OCI-LY7 (cell line): Measurements from ENCODE around the gene GPR3. TPM values are rescaled to one million over a fixed set of nuclear protein-coding genes. Genes with fewer than 3 reads are reported as not detected.

ENCODE experiments used
- BruUV-seq: library from RNA; stranded (reverse); fragments of 400-500 nt; replicated peaks from 2 replicates; lab custom pipeline; 2021; lab: Mats Ljungman, UMichigan
- CTCF ChIA-PET: fragments of 300-600 bp; sonication (Branson Sonifier 250); formaldehyde crosslinking; loops from one replicate; lab custom pipeline; 2022; ENCODE audit warnings: antibody characterized with exemption; ENCODE audit not compliant: unreplicated experiment; lab: Charles Lee
- POLR2A ChIA-PET: fragments of 300-600 bp; sonication (Branson Sonifier 250); formaldehyde crosslinking; loops from one replicate; lab custom pipeline; 2022; ENCODE audit warnings: antibody characterized with exemption; lab: Charles Lee
- DNase-seq: peaks from one replicate; pipeline ENCODE4 v3.0.0-alpha.2; 2015; ENCODE audit warnings: low spot score
- H2AFZ ChIP-seq: fragments of 200-600 bp; sonication (generic), shearing (Covaris generic); 2 replicates; pipeline ENCODE4 v1.6.1; 2014; ENCODE audit warnings: mild to moderate bottlenecking, antibody characterized with exemption, low read length, moderate library complexity
- H3K27ac ChIP-seq: fragments of 200-600 bp; sonication (generic); 2 replicates; pipeline ENCODE4 v1.5.1; 2014; ENCODE audit warnings: mixed run types, low read depth, mild to moderate bottlenecking, moderate library complexity, low read length, inconsistent platforms; ENCODE audit not compliant: poor library complexity, severe bottlenecking
- H3K36me3 ChIP-seq: fragments of 200-600 bp; sonication (generic); 2 replicates; pipeline ENCODE4 v1.6.1; 2014; ENCODE audit warnings: mild to moderate bottlenecking, antibody characterized with exemption, low read length, moderate library complexity, mixed read lengths; ENCODE audit not compliant: insufficient read depth
- H3K4me1 ChIP-seq: fragments of 200-600 bp; sonication (generic); 2 replicates; pipeline ENCODE4 v1.5.1; 2014; ENCODE audit warnings: mild to moderate bottlenecking, low read length; ENCODE audit not compliant: insufficient read depth, poor library complexity, severe bottlenecking
- H3K4me2 ChIP-seq: fragments of 200-600 bp; sonication (generic); 2 replicates; pipeline ENCODE4 v1.6.1; 2014; ENCODE audit warnings: mild to moderate bottlenecking, low read length
- H3K4me3 ChIP-seq: fragments of 200-600 bp; sonication (generic); 2 replicates; pipeline ENCODE4 v1.5.1; 2014; ENCODE audit warnings: mild to moderate bottlenecking, low read depth, low read length; ENCODE audit not compliant: poor library complexity, severe bottlenecking
- H3K79me2 ChIP-seq: fragments of 200-600 bp; sonication (generic); 2 replicates; pipeline ENCODE4 v1.6.1; 2016; ENCODE audit warnings: low read depth, mild to moderate bottlenecking, low read length, moderate library complexity, mixed read lengths; ENCODE audit not compliant: insufficient read depth
- H3K9me2 ChIP-seq: fragments of 200-600 bp; sonication (generic); 2 replicates; pipeline ENCODE4 v1.6.1; 2016; ENCODE audit warnings: mild to moderate bottlenecking, low read length, mixed read lengths; ENCODE audit not compliant: insufficient read depth
- H3K9me3 ChIP-seq: fragments of 200-600 bp; sonication (generic); 2 replicates; pipeline ENCODE4 v1.6.1; 2014; ENCODE audit warnings: mild to moderate bottlenecking, mixed run types, low read length, mixed read lengths
- H4K20me1 ChIP-seq: fragments of 200-600 bp; sonication (generic); 2 replicates; pipeline ENCODE4 v1.6.1; 2014; ENCODE audit warnings: mild to moderate bottlenecking, antibody characterized with exemption, low read length, moderate library complexity, mixed read lengths; ENCODE audit not compliant: insufficient read depth
- EZH2phosphoT487 ChIP-seq: fragments of 200-600 bp; sonication (generic); IDR thresholded peaks from 2 replicates; pipeline ENCODE4 v1.6.1; 2018; ENCODE audit warnings: low read depth, borderline replicate concordance, mild to moderate bottlenecking, mixed run types, antibody characterized with exemption, low read length, moderate library complexity, mixed read lengths
- intact Hi-C: fragments of 100-400 bp; cut with micrococcal nuclease; formaldehyde crosslinking; loops from one replicate; pipeline ENCODE4 v1.10.0; 2022; ENCODE audit not compliant: unreplicated experiment
- total RNA-seq, 2 experiments: library from RNA; depleted of rRNA in 1 of 2; stranded (reverse); fragments of >200 nt in 1 of 2; shearing (Covaris generic) in 1 of 2; gene quantifications; 2 replicates each; pipeline ENCODE4 v1.2.3, GENCODE V29; 2014 to 2022
- TF ChIP-seq, protein P1 (sequence below): fragments of 200-600 bp; sonication (generic); conservative IDR thresholded peaks from 2 replicates; pipeline ENCODE4 v1.5.1; 2014; ENCODE audit warnings: mild to moderate bottlenecking, antibody characterized with exemption, low read length, moderate library complexity, mixed read lengths

Gene GPR3
- total RNA-seq, 2 experiments from 2014 or later = 0.25 to 0.32 TPM

GRCh38 chr1:27418326-27419185, 26.1 kb downstream of the GPR3 start:
- Histone ChIP-seq H3K79me2 (peaks cover 8% of the 10 kb centered on the region; the same call in 1 of the 2 replicates), H3K9me2 (no peaks in the 10 kb centered on the region), H3K36me3 (peaks cover 69% of the 10 kb centered on the region), H3K9me3 (no peaks in the 10 kb centered on the region), H4K20me1 (no peaks in the 10 kb centered on the region), H3K27ac (no peak overlapping the region), H3K4me1 (peaks cover 34% of the 10 kb centered on the region), H3K4me2 (no peak overlapping the region; the same call in 1 of the 2 replicates), H3K4me3 (no peak overlapping the region), H2AFZ (no peak overlapping the region)
- POLR2A ChIA-PET = interaction anchor here (0.6 to 1.2 kb wide), 5 partner anchors 17 to 423 kb away, joined by 3 to 5 read pairs (median 3); no protein-coding TSS in a partner anchor
- CTCF ChIA-PET = no interaction called here
- no TSS peak for BruUV-seq
- TF ChIP-seq, protein P1, sequence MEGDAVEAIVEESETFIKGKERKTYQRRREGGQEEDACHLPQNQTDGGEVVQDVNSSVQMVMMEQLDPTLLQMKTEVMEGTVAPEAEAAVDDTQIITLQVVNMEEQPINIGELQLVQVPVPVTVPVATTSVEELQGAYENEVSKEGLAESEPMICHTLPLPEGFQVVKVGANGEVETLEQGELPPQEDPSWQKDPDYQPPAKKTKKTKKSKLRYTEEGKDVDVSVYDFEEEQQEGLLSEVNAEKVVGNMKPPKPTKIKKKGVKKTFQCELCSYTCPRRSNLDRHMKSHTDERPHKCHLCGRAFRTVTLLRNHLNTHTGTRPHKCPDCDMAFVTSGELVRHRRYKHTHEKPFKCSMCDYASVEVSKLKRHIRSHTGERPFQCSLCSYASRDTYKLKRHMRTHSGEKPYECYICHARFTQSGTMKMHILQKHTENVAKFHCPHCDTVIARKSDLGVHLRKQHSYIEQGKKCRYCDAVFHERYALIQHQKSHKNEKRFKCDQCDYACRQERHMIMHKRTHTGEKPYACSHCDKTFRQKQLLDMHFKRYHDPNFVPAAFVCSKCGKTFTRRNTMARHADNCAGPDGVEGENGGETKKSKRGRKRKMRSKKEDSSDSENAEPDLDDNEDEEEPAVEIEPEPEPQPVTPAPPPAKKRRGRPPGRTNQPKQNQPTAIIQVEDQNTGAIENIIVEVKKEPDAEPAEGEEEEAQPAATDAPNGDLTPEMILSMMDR = no peak
- no peak for TF ChIP-seq EZH2phosphoT487
- DNase-seq = no peak
- intact Hi-C loops = loop anchor here (5.0 kb wide), 2 partner anchors 109 to 184 kb away; partner anchors contain the start of gene AHDC1

DNA sequence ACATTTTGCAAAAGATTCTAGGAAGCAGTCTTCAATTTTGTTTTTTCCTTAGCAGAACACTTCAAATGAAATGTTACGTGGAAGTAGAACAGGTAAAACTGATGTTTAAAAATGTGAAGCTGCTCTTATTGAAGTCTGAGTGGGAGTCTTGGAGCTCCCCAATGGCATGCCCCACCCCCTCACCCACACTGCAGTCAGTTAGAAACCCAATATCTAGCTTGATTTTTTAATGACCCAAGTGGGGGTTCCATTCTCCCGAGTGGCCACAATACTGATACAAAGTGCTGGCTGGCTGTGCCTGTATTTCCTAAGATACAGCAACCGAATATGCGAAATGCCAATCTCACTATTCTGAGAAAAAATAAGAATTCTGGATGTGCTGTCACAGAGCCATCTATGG, 31.3 kb downstream of the GPR3 start:
- Histone ChIP-seq H3K4me2 (no peak overlapping the region), H3K27ac (no peak overlapping the region), H2AFZ (no peak overlapping the region), H4K20me1 (0 out of 2 replicates have a peak, but pooled peaks cover 5% of the 10 kb centered on the region), H3K4me3 (no peak overlapping the region), H3K9me2 (no peaks in the 10 kb centered on the region), H3K36me3 (peaks cover 54% of the 10 kb centered on the region), H3K79me2 (peaks cover 22% of the 10 kb centered on the region; the same call in 1 of the 2 replicates), H3K4me1 (peaks cover 43% of the 10 kb centered on the region), H3K9me3 (no peaks in the 10 kb centered on the region)
- intact Hi-C loops = no loop called here
- BruUV-seq = no TSS peak
- ChIA-PET CTCF (no interaction called here), POLR2A (interaction anchor here (0.6 to 0.9 kb wide), 3 partner anchors 10 to 203 kb away, joined by 3 read pairs; no protein-coding TSS in a partner anchor)
- no peak for TF ChIP-seq EZH2phosphoT487
- TF ChIP-seq, protein P1 = no peak
- no peak for DNase-seq
